Endodermal cell (in vitro differentiated cells): ENCODE data around the gene RAB34. TPM values are rescaled to one million over a fixed set of nuclear protein-coding genes. Genes with fewer than 3 reads are reported as not detected.

Experiments
- DNase-seq: peaks from one replicate; pipeline ENCODE4 v3.0.0-alpha.2; 2017
- H3K27ac ChIP-seq: 2 replicates; pipeline ENCODE4 v1.5.1; 2013; ENCODE audit warnings: mild to moderate bottlenecking, low read depth, low read length, moderate library complexity
- H3K27me3 ChIP-seq: 2 replicates; pipeline ENCODE4 v1.6.1; 2013; ENCODE audit warnings: mild to moderate bottlenecking, low read length, moderate library complexity; ENCODE audit not compliant: insufficient read depth, control insufficient read depth, poor library complexity, severe bottlenecking
- H3K36me3 ChIP-seq: 2 replicates; pipeline ENCODE4 v1.7.0; 2013; ENCODE audit warnings: mild to moderate bottlenecking, low read length, moderate library complexity; ENCODE audit not compliant: control insufficient read depth, insufficient read depth
- H3K4me1 ChIP-seq: one replicate; pipeline ENCODE4 v1.7.0; 2013; ENCODE audit warnings: low read length; ENCODE audit not compliant: control insufficient read depth, insufficient read depth
- H3K4me3 ChIP-seq: 2 replicates; pipeline ENCODE4 v1.5.1; 2013; ENCODE audit warnings: mild to moderate bottlenecking, low read length, moderate library complexity
- H3K9ac ChIP-seq: 2 replicates; pipeline ENCODE4 v1.6.1; 2013; ENCODE audit warnings: mild to moderate bottlenecking, low read length, moderate library complexity; ENCODE audit not compliant: poor library complexity, severe bottlenecking; ENCODE audit errors: extremely low read depth
- H3K9me3 ChIP-seq: 2 replicates; pipeline ENCODE4 v1.6.1; 2013; ENCODE audit warnings: mild to moderate bottlenecking, low read length, moderate library complexity; ENCODE audit not compliant: control insufficient read depth
- H3K27ac Mint-ChIP-seq: 2 replicates; pipeline ENCODE4 v1.8.0; 2020; ENCODE audit warnings: mixed read lengths
- H3K27me3 Mint-ChIP-seq: 2 replicates; pipeline ENCODE4 v1.8.0; 2021; ENCODE audit warnings: mild to moderate bottlenecking, mixed read lengths; ENCODE audit not compliant: insufficient read depth
- H3K36me3 Mint-ChIP-seq: 2 replicates; pipeline ENCODE4 v1.8.0; 2020; ENCODE audit warnings: low read depth, mixed read lengths
- H3K4me1 Mint-ChIP-seq: 2 replicates; pipeline ENCODE4 v1.8.0; 2020; ENCODE audit warnings: mixed read lengths
- H3K4me3 Mint-ChIP-seq: 2 replicates; pipeline ENCODE4 v1.8.0; 2020; ENCODE audit warnings: mild to moderate bottlenecking, moderate library complexity, mixed read lengths
- H3K9me3 Mint-ChIP-seq: 2 replicates; pipeline ENCODE4 v1.8.0; 2020; ENCODE audit warnings: mild to moderate bottlenecking, mixed read lengths
- WGBS, 2 experiments: methylation state at CpG; one replicate each; pipeline versions ENCODE4 v1.1.5 to v1.1.7; 2013; ENCODE audit warnings: missing lambda C conversion rate in 2 of 2, mixed read lengths in 1 of 2; ENCODE audit not compliant: insufficient coverage in 1 of 2, insufficient read length in 1 of 2; 5-methylcytosine and 5-hydroxymethylcytosine counted together
- total RNA-seq, 2 donors: library from RNA; stranded (reverse); fragmentation: NEBNext Ultra II Directional in 1 of 2; extraction: Animal tissue kit (Norgen Biotek cat#: 25700) in 1 of 2; gene quantifications; 2 replicates in 1 of 2; 3 replicates in 1 of 2; pipeline ENCODE4 v1.2.1, GENCODE V29; 2021
- TF ChIP-seq, protein P1 (sequence below): fragments of 200-600 bp; sonication (generic); conservative IDR thresholded peaks from 2 replicates; pipeline ENCODE4 v1.5.0; 2021; ENCODE audit warnings: antibody characterized with exemption, mild to moderate bottlenecking

RAB34 gene
- total RNA-seq, 2 donors from 2014 or later = 111 to 112 TPM

DNA sequence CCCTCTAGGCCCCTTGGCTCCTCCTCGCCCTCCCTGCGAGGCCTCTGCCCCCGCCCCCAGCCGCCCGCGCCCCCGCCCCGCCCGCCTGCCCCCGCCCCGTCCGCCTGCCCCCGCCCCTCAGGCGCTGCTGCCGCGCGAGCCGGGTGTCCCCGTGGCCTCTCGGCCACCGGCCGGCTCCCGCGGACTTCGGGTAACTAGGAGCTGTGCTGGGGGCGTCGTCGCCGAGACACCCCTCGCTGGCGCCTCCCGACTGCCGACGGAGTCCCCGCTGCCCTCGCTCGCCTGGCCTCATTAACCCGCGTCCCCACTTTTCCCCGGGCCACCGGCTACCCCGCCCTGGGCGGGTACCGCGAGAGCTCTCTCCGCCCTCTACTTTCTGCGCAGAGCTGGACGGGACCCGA lies 8.6 kb upstream of the RAB34 start, which contains the start of gene TLCD1:
Gene TLCD1, minus strand, starts transcription at position 8 of the 401 bp plus-strand sequence. CDS start 136 bp downstream, outside the sequence.
- peaks cover 37% of the 10 kb centered on the region for H3K4me1 Mint-ChIP-seq
- Histone ChIP-seq H3K36me3 (peaks cover 32% of the 10 kb centered on the region), H3K9me3 (no peaks in the 10 kb centered on the region), H3K9ac (peak within 1 kb of the TSS; percentile 75), H3K27me3 (no peaks in the 10 kb centered on the region), H3K27ac (peak within 1 kb of the TSS; percentile 85), H3K4me1 (peaks cover 6% of the 10 kb centered on the region), H3K4me3 (peak within 1 kb of the TSS; percentile 92)
- TF ChIP-seq, protein P1, sequence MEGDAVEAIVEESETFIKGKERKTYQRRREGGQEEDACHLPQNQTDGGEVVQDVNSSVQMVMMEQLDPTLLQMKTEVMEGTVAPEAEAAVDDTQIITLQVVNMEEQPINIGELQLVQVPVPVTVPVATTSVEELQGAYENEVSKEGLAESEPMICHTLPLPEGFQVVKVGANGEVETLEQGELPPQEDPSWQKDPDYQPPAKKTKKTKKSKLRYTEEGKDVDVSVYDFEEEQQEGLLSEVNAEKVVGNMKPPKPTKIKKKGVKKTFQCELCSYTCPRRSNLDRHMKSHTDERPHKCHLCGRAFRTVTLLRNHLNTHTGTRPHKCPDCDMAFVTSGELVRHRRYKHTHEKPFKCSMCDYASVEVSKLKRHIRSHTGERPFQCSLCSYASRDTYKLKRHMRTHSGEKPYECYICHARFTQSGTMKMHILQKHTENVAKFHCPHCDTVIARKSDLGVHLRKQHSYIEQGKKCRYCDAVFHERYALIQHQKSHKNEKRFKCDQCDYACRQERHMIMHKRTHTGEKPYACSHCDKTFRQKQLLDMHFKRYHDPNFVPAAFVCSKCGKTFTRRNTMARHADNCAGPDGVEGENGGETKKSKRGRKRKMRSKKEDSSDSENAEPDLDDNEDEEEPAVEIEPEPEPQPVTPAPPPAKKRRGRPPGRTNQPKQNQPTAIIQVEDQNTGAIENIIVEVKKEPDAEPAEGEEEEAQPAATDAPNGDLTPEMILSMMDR = no peak
- DNase-seq = peak; percentile 94
- H3K9me3 Mint-ChIP-seq = no peaks in the 10 kb centered on the region
- H3K27me3 Mint-ChIP-seq = no peaks in the 10 kb centered on the region
- peaks cover 34% of the 10 kb centered on the region for H3K36me3 Mint-ChIP-seq
- H3K4me3 Mint-ChIP-seq = peak within 1 kb of the TSS; percentile 89
- 0% methylated on average over 5 to 49 of the region's 49 CpGs for WGBS, 2 experiments
- H3K27ac Mint-ChIP-seq = peak within 1 kb of the TSS; percentile 99

DNA sequence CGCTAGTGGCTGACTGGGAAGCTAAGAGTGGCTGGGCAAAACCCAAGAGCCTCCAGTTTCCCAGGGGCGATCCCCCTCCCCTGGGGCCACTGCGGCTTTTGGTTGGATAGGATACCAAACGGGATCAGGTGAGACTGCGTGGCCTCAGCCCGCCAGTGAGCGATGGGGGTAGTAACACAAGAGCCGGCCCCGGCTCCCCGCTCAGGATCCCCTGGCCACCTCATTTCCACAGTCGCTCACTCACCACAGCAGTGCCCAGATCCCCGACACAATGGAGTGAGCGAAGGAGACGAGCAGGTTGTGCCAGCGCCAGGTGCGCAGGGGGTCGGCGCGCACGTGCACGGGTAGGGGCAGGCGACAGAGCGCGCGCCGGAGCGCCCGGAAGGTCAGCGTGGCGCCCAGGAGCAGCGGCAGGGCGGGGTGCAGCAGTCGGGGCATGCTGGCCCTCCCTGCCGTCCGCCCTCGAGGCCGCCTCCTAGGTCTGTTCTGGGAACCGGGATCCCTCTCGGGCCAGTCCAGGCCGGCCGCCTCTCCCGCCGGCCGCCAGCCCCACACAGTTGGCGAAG lies 8.1 kb upstream of the RAB34 start:
- Histone ChIP-seq H3K9ac (peak overlapping the region; percentile 61), H3K27me3 (no peaks in the 10 kb centered on the region), H3K4me1 (peaks cover 6% of the 10 kb centered on the region), H3K9me3 (no peaks in the 10 kb centered on the region), H3K36me3 (peaks cover 37% of the 10 kb centered on the region), H3K4me3 (peak overlapping the region; percentile 82), H3K27ac (peak overlapping the region; percentile 69)
- TF ChIP-seq, protein P1 = no peak
- WGBS, 2 experiments = 0 to 2% methylated on average over 23 to 45 of the region's 45 CpGs
- peak; percentile 96 for DNase-seq
- peaks cover 38% of the 10 kb centered on the region for H3K36me3 Mint-ChIP-seq
- H3K9me3 Mint-ChIP-seq = no peaks in the 10 kb centered on the region
- peaks cover 38% of the 10 kb centered on the region for H3K4me1 Mint-ChIP-seq
- H3K4me3 Mint-ChIP-seq = peak overlapping the region; percentile 89
- H3K27ac Mint-ChIP-seq = peak overlapping the region; percentile 99
- H3K27me3 Mint-ChIP-seq = no peaks in the 10 kb centered on the region

DNA sequence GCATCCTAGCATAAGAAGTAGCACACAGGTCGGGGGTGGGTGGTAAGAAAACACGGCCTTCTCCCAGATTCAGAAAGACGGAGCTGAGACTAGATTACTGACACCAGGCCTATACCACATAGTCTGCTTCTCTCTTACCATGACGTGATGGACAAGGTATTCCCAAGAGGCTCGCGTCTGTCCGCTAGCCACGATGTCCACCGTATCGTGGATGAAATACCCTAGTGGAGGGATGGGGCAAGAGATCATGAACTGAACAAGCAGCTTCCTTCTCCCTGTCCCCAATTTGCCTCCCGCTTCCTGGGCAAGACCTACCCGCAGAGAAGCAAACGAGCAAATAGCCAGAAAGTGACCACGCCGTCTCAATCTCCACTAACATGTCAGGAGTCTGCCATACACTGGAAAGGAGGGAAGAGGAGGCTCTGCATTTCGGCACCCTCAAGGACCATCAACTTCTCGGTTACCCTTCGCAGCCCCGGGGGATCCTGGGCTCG lies 7.5 kb upstream of the RAB34 start:
- H3K4me3 Mint-ChIP-seq = peak overlapping the region; percentile 89
- H3K9me3 Mint-ChIP-seq = no peaks in the 10 kb centered on the region
- no peak for DNase-seq
- peaks cover 38% of the 10 kb centered on the region for H3K4me1 Mint-ChIP-seq
- Histone ChIP-seq H3K27me3 (no peaks in the 10 kb centered on the region), H3K9me3 (no peaks in the 10 kb centered on the region), H3K4me1 (peaks cover 6% of the 10 kb centered on the region), H3K36me3 (peaks cover 42% of the 10 kb centered on the region), H3K9ac (peak overlapping the region; percentile 61), H3K4me3 (peak overlapping the region; percentile 82), H3K27ac (peak overlapping the region; percentile 69)
- 13 to 17% methylated on average over 6 to 20 of the region's 20 CpGs for WGBS, 2 experiments
- H3K36me3 Mint-ChIP-seq = peaks cover 43% of the 10 kb centered on the region
- H3K27me3 Mint-ChIP-seq = no peaks in the 10 kb centered on the region
- TF ChIP-seq, protein P1 = peak; percentile 45
- peak overlapping the region; percentile 99 for H3K27ac Mint-ChIP-seq
